Right renal pelvis (tissue), 4 donors: ENCODE measurements around the gene SIRT5. TPM values are rescaled to one million over a fixed set of nuclear protein-coding genes. Genes with fewer than 3 reads are reported as not detected.

Experiments used
- DNase-seq, 4 donors: peaks; one replicate each; pipeline ENCODE4 v3.0.0-alpha.2; 2013; ENCODE audit warnings: low read depth in 4 of 4, low spot score in 3 of 4, missing footprints in 1 of 4
- polyA plus RNA-seq, 4 donors: library from polyadenylated mRNA; unstranded; fragments of 120-200 nt; gene quantifications; one replicate each; pipeline ENCODE4 v1.2.1, GENCODE V29; 2013; ENCODE audit not compliant: insufficient read length in 4 of 4

Gene SIRT5
- polyA plus RNA-seq, 4 donors, result 19.5 to 28.6 (median 22.0) TPM

DNA sequence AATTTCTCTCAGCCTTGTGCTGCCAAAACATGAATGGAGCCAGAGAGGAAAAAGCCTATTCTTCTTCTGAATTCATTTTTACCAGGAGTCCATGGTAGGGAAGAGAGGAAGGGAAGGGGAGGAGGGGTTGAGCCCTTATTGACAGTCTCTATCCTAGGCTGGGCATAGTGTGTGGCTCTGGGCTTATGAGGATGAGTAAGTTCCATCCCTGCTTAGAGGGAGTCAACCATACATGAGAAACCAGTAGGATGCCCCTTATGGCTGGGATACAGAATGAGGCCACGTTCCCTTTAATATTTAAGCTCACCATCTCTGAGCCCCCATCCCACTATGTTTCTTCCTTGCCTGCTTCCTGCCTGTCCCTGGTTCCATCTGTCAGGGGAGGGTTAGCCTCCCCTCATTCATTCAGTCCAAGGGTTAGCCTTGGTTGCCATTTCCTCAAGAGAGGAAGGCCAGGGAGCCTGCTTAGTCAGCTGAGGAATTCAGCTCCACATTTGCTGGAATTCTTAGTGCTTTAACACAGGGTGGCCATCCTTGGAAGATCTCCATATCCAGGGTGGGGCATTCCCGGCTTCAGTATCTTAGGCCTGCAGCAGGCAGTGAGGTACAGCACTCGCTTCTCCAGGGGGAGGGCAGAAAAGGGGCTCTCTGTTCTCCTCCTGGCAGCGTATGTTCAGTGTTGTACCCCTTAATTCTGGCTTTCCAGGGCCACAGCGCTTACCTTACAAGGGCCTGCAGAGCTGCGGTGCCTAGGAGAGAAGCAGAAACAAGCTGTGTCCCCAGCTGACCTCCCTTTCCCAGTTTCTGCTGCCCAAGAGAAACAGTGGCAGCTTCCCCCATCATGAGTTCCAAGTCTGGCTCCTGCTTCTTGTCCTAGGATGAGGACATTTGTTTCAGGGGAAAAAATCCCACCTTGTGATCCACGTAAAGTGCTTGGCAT is 12.5 kb downstream of the SIRT5 start:
- DNase-seq, result no peak

DNA sequence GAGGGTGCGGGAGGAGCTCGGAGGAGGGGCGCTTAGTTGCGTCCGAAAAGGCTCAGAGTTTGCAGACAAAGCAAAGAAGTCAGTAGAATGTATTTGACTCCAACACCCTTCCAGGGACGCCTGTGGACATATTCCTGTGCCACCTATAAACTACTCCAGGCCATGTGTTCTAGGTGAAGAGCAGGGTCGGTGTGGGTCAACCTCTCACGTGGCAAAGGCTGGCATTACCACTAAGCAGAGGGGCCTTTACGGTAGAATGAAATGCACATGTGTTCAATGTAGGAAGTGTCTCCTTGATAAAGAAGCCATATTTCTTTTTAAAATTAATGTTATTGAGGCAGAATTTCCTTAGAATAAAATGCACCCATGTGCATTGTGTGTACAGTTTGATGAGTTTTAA is 15.4 kb downstream of the SIRT5 start:
- no peak for DNase-seq

DNA sequence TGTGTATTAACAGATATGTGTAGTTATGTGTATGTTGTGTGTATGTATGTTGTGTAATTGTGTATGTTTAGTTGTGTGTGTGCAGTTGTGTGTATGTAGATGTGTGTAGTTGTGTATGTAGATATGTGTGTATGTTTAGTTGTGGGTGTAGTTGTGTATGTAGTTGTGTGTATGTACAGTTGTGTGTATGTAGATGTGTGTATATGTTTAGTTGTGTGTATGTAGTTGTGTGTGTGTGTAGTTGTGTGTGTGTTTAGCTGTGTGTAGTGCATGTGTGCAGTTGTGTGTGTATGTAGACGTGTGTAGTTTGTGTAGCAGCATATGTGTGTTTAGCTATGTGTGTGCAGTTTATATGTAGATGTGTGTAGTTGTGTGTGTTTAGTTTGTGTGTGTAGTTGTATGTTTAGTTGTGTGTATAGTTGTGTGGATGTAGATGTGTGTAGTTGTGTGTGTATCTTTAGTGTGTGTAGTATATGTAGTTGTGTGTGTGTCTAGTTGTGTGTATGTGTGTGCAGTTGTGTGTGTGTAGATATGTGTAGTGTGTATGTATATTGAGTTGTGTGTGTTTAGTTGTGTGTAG is 16.3 kb downstream of the SIRT5 start:
- no peak for DNase-seq

DNA sequence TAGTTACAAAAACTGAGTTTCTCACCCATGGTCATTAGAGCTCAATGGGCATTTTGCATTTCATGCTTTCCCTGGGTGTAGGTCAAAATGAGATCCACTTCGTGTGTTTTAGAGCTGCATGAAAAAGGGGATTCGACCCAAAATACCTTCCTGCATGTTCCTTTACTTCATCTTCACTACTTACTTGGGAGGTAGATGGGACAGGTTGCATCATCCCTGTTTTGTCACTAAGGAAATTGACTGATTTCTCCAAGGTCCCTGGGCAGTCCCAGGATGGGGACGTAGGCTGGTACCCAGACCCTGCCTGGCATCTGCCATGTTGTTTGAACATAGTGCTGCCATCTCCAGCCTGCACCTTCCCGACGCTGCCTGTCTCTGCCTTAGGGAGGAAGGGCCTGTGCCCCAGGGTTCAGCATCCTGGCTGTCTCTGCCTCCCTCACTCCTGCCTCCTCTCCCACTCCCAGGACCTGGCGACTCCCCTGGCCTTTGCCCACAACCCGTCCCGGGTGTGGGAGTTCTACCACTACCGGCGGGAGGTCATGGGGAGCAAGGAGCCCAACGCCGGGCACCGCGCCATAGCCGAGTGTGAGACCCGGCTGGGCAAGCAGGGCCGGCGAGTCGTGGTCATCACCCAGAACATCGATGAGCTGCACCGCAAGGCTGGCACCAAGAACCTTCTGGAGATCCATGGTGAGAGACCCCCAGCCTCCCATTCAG is 17.0 kb downstream of the SIRT5 start:
- no peak for DNase-seq

DNA sequence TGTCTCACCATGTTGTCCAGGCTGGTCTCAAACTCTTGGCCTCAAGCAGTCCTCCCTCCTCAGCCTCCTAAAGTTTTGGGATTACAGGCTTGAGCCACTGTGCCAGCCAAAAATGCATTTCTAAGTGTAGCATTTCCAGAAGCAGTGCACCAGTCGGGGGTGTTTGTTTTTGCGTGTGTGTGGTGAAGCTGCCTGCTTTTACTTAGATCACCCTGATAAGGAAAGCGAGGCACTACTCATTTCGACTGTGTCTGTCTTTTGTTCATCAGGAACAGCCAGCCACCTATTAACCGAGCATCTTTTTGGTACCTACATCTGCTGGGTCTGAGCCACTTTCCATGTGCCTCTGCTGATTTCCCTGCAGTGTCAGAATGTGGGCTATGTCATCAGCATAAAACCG is 18.7 kb downstream of the SIRT5 start:
- no peak for DNase-seq

DNA sequence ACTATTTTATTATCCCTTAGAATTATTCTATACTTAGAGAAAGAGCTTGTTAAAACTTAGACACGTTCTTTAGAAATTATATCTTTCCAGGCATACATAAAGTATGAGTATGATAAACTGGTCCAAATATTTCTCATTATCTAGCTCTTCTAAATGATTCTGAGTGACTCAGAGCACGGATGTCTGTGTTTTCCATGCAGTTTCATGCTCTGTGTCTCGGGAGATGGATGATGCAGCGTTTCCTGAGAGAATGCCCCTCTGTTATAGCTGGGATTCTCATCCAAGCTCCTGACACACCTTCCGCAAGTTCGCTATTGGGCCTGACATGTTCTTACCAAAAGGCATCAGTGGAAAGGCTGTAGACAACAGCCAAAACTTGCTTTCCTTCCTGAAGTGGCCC is 19.3 kb downstream of the SIRT5 start:
- DNase-seq, result no peak

DNA sequence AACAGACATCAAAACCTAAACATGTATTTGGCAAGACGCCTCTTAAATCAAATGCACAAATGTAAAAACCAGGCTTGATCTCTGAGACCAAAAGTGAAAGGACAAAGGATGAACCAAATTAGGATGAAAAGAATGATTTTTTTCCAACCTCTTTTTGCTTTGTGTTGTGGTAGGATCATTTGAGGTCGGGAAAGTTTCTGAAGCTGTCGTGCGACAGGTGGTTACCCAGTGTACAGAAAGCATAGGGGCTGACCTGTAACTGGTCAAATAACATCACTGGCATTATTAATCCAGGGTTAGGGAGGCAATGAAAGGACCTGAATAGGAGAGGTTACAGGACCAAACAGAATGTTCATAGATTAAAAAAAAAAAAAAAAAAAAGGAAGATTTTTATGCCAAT is 22.7 kb downstream of the SIRT5 start:
- DNase-seq, result no peak

DNA sequence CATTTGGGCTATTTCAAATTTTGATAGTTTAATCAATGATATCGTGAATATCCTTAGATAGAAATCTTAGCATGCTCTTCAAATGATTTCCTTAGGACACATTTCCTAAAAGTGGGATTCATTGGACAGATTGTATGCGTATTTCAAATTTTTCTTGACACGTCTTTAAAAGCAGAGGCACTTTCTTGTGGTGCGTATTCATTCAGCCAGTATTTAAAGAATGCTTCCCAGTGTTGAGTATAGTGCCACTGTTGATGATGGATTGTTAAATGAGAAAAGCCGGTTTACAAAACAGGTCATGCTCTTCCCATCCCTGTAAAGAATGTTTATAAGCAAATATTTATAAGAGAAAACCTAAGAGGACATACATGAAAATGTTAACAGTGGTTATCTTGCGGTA is 25.6 kb downstream of the SIRT5 start:
- DNase-seq, result no peak

DNA sequence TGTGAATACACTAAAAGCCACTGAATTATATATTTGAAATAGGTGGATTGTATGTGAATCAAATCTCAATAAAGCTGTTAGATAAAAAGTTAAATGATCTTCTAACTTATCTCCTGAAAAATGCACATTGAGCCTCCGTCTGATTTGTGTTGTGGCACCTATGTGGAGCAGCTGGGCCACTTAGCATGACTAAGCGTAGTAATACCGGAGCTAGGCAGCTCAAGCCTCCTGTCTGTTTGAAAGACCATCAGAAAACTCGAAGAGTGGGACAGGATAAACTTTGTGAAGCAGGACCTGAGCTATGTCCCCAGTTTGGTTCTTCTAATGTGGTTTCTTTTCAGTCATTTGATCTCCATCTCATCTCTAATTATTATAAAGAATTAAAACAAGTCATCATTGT is 29.7 kb downstream of the SIRT5 start:
- no peak for DNase-seq

DNA sequence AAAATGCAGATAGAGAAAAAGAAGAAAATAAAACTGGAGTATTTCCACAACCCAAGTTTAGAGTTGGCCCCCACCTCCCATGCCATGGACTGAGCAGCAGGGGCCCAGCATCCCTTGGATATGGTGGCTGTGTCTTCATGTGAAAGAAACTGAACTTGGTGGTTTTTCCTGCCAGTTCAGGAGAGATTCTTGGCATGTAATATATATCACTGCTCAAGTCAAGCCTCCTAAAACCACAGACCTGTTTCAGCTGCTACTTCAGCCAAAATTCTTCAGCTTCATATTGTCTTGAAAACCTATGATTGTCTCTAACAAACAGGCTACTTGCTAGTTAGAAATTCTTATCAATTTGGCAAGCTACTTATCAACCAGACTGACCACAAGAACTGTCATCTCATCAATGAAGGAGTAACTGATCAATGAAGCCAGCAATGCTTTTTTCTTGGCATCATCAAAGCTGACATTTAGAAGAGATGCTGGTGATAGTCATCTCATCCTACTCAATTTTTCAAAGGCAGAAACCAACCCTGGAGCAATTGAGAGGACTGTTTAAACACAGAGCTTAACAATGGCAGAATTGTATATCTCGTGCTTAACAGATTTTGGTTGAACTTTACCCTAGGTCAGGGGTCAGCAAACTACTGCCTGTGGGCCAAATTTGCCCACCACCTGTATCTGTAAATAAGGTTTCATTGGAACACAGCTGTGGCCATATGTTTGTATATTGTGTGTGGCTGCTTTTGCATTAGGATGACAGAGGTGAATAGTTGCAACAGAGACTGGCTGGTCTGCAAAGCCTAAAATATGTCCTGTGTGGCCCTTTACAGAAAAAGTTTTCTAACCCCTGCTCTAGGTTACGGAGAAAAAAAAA is 30.4 kb downstream of the SIRT5 start:
- no peak for DNase-seq

DNA sequence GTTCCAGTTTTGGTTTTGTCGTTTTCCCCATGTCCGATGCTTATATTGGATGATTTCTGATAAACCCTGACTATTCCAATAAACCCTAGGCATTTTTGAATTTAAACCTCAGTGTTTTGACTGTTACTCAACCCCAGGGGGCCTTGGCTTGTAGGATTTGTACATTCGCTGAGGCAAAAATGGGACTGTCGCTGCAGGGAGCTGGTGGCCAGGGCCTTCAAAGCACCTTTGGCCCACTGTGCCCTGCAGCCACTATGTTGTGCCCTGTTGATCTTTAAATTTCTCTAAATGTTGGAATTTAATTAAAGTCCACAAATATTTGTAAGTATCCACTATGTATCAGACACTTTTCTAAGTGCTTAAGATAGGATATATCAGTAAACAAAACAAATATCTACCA is 31.2 kb downstream of the SIRT5 start:
- DNase-seq, result no peak

DNA sequence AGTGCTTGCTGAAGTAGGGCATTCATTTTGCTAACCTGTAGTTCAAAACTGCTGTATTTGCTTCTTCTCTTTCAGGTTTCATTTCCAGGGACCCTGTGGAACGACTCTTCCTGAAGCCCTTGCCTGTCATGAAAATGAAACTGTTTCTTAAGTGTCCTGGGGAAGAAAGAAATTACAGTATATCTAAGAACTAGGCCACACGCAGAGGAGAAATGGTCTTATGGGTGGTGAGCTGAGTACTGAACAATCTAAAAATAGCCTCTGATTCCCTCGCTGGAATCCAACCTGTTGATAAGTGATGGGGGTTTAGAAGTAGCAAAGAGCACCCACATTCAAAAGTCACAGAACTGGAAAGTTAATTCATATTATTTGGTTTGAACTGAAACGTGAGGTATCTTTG is 37.3 kb downstream of the SIRT5 start:
- DNase-seq, result no peak

DNA sequence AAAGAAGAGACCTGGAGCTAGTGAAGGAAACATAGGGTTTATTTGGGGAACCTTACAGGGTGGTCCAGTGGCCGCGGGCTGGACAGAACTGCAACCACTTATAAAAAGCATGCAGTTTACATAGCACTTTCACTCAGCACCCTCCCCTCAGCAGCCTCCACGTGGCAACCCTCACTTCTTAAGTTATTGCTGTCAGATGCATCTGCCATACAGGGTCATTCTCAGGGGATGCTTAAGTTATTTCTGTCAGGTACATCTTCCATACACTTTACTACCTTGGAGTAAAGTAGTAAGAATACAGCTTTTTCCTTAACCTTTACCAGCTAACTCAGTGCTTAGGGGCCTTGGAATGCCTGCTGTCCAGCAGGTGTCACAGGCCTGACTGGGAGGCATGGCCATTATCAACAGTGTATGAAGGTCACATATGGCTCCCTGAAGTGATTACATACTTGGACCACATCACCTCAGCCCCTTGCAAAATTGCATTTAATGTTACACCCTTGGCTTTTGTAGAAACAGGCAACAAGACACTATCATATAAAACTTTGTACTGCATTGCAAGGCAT is 38.7 kb downstream of the SIRT5 start:
- DNase-seq, result no peak

DNA sequence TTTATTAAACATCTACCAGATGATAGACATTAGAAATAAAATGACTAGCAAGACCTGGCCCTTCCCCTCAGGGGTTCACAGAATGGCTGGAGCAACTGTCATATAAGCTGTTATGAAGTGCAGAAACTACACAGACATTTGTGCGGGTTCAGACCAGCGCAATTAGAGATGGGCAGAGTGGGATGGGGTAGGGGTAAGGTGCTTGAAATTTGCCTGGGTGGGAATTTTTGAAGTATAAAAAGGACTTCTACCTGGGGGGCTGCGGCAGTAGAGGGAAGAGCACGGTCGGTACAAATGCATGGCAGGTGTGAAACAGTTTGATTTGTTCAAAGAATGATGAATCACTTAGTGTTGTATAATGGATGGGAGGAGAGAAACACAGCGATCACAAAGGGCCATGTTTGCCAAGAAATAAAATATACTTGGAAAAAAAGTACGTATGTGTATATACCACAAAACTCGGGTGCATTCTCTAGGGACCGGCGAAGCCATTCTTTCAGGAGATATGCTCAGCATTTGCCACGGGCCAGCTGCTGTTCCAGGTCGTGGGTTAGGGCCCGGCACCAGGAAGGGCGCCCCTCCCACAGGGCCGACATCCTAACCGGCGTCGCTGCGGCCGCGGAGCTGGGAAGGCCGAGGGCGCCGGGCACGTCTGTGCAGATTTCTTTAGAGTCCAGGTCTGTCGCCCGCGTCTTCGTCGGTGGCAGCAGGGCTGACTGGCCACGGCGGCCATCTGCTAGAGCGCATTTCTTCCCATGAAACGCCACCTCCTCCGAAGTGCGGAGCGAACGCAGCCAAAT is 39.9 kb downstream of the SIRT5 start:
- DNase-seq, result peak in 1 of 4 donors; percentile 10

DNA sequence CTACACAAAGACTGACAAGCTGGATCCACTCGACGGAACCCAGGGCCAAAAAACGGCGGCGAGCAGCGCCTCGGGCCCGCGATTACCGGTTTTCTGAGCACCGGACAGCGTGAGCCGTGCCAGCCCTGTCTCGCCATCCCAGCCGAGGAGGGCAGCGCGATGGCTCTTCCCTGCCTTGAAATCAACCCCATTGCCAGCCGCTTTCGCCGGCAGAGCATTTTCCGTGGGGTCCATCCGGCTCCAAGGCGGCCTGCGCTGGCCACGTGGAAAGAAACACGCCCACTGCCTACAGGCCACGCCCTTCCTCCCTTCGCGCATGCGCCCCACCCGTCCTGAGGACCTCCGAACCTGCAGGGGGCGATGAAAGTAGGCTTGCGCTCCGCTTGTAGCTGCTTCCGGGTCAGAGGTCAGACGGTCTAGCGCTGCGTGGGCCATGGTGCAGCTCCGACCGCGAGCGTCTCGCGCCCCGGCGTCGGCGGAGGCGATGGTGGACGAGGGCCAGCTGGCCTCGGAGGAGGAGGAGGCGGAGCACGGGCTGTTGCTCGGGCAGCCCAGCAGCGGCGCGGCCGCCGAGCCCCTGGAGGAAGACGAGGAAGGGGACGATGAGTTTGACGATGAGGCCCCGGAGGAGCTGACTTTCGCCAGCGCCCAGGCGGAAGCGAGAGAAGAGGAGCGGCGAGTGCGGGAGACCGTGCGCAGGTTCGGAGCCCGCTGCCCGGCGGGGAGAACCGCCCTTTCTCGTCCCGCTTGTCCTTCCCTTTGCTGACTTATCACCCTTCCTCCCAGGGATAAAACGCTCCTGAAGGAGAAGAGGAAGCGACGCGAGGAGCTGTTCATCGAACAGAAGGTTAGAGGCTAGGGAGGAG is 40.8 kb downstream of the SIRT5 start, which contains the start of gene NOL7:
Gene NOL7 (plus strand): TSS at position 410 of the 866 bp plus-strand sequence. CDS start 24 bp downstream, at position 434.
- peak; percentile 95 to 100 (median 96) for DNase-seq

DNA sequence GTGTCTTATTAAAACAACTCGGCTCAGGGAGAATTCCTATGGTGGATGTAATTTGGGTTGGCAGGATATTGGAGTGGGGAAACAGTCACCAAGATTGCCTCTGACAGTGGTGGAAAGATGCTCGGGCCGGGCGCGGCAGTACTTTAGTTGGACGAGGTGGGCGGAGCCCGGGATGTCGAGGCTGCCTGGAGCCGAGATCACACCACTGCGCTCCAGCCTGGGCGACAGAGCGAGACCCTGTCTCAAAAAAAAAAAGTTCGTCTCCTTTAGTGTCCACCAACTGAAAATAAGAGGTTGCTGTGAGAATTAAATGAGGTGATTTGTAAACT is 41.4 kb downstream of the SIRT5 start:
- peak in 2 of 4 donors; percentile 10 to 18 for DNase-seq

DNA sequence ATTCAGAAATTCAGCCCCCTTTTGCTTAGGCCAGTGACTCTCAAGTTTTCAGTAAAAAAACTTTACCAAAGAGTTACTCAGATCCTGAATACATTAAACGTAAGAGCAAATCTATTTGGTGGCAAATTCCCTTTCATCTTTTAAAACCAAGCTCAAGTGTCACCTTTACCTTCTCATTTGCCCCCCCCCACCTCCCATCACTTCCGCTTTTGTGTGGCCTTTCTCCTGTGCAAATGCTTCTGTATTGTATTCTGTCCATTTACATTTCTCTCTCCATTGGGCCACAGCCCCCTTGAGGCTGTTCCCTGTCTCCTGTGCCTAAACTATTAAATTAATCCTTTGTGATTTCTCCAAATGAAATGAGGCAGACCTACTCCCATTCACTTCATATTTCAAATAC is 42.7 kb downstream of the SIRT5 start:
- no peak for DNase-seq

DNA sequence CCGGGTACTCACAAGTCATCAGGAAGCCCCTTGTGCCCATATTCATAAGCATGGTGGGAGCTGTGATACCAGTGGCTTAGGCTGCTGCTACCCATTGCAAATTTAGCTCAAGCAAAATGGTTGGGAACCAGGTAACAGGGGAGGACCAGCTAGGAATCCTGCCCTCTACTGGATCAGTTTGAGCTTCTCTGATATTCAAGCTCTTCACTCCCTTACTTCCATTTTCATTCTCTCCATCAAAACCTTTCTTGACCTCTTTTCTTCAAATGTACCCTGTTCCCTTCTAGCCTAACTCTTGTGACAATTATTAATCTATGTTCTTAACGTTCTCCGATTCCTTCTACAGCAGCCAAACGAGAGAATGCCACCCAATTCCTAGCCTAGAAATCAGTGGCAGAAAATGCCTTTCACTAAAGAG is 50.5 kb downstream of the SIRT5 start:
- no peak for DNase-seq
